ENCODE results near the gene EIF2S1.

The EIF2S1 gene

GRCh38 chr14:67373347-67373746 is 13.2 kb downstream of the EIF2S1 start:
- Histone ChIP-seq H3K4me3 (ENCODE audit: low read depth, low read length) (no peak overlapping the region), H3K4me1 (ENCODE audit: control insufficient read depth, insufficient read depth, low read length) (no peaks in the 10 kb centered on the region), H3K27me3 (ENCODE audit: control insufficient read depth, insufficient read depth, low read length) (no peaks in the 10 kb centered on the region), H3K9ac (ENCODE audit: low read length) (no peak overlapping the region), H3K36me3 (ENCODE audit: control insufficient read depth, insufficient read depth, low read length) (peaks cover 93% of the 10 kb centered on the region), H3K9me3 (ENCODE audit: control insufficient read depth, insufficient read depth, low read depth, low read length) (no peaks in the 10 kb centered on the region), H3K27ac (ENCODE audit: low read depth, low read length) (no peak overlapping the region)

GRCh38 chr14:67377916-67378315 is 17.8 kb downstream of the EIF2S1 start:
- Histone ChIP-seq H3K9me3 (ENCODE audit: control insufficient read depth, insufficient read depth, low read depth, low read length) (no peaks in the 10 kb centered on the region), H3K4me1 (ENCODE audit: control insufficient read depth, insufficient read depth, low read length) (no peaks in the 10 kb centered on the region), H3K27me3 (ENCODE audit: control insufficient read depth, insufficient read depth, low read length) (no peaks in the 10 kb centered on the region), H3K4me3 (ENCODE audit: low read depth, low read length) (no peak overlapping the region), H3K27ac (ENCODE audit: low read depth, low read length) (no peak overlapping the region), H3K36me3 (ENCODE audit: control insufficient read depth, insufficient read depth, low read length) (peaks cover 95% of the 10 kb centered on the region), H3K9ac (ENCODE audit: low read length) (no peak overlapping the region)

- Histone ChIP-seq H3K9ac (ENCODE audit: low read length) (no peak overlapping the region), H3K4me1 (ENCODE audit: control insufficient read depth, insufficient read depth, low read length) (no peaks in the 10 kb centered on the region), H3K36me3 (ENCODE audit: control insufficient read depth, insufficient read depth, low read length) (peaks cover 68% of the 10 kb centered on the region), H3K9me3 (ENCODE audit: control insufficient read depth, insufficient read depth, low read depth, low read length) (no peaks in the 10 kb centered on the region), H3K4me3 (ENCODE audit: low read depth, low read length) (no peak overlapping the region), H3K27me3 (ENCODE audit: control insufficient read depth, insufficient read depth, low read length) (no peaks in the 10 kb centered on the region), H3K27ac (ENCODE audit: low read depth, low read length) (no peak overlapping the region)
Observed at GRCh38 chr14:67385120-67385519, 25.0 kb downstream of the EIF2S1 start.

- Histone ChIP-seq H3K27me3 (ENCODE audit: control insufficient read depth, insufficient read depth, low read length) (no peaks in the 10 kb centered on the region), H3K9ac (ENCODE audit: low read length) (no peak overlapping the region), H3K36me3 (ENCODE audit: control insufficient read depth, insufficient read depth, low read length) (peaks cover 63% of the 10 kb centered on the region), H3K27ac (ENCODE audit: low read depth, low read length) (no peak overlapping the region), H3K4me3 (ENCODE audit: low read depth, low read length) (no peak overlapping the region), H3K4me1 (ENCODE audit: control insufficient read depth, insufficient read depth, low read length) (no peaks in the 10 kb centered on the region), H3K9me3 (ENCODE audit: control insufficient read depth, insufficient read depth, low read depth, low read length) (no peaks in the 10 kb centered on the region)
Observed at GRCh38 chr14:67385618-67386017, 25.5 kb downstream of the EIF2S1 start.

GRCh38 chr14:67387195-67387594 is 27.1 kb downstream of the EIF2S1 start:
- Histone ChIP-seq H3K9me3 (ENCODE audit: control insufficient read depth, insufficient read depth, low read depth, low read length) (no peaks in the 10 kb centered on the region), H3K4me3 (ENCODE audit: low read depth, low read length) (no peak overlapping the region), H3K27me3 (ENCODE audit: control insufficient read depth, insufficient read depth, low read length) (no peaks in the 10 kb centered on the region), H3K9ac (ENCODE audit: low read length) (no peak overlapping the region), H3K36me3 (ENCODE audit: control insufficient read depth, insufficient read depth, low read length) (peaks cover 47% of the 10 kb centered on the region), H3K27ac (ENCODE audit: low read depth, low read length) (no peak overlapping the region), H3K4me1 (ENCODE audit: control insufficient read depth, insufficient read depth, low read length) (no peaks in the 10 kb centered on the region)

GRCh38 chr14:67389275-67389674 is 29.1 kb downstream of the EIF2S1 start:
- no peaks in the 10 kb centered on the region for H3K9me3 ChIP-seq (ENCODE audit: control insufficient read depth, insufficient read depth, low read depth, low read length)
- peaks cover 26% of the 10 kb centered on the region for H3K36me3 ChIP-seq (ENCODE audit: control insufficient read depth, insufficient read depth, low read length)

GRCh38 chr14:67389811-67390534 is 29.8 kb downstream of the EIF2S1 start:
- no peak overlapping the region for H3K27ac ChIP-seq (ENCODE audit: low read depth, low read length)
- H3K4me3 ChIP-seq (ENCODE audit: low read depth, low read length), result no peak overlapping the region
- H3K9me3 ChIP-seq (ENCODE audit: control insufficient read depth, insufficient read depth, low read depth, low read length), result no peaks in the 10 kb centered on the region
- H3K36me3 ChIP-seq (ENCODE audit: control insufficient read depth, insufficient read depth, low read length), result peaks cover 19% of the 10 kb centered on the region
- no peaks in the 10 kb centered on the region for H3K4me1 ChIP-seq (ENCODE audit: control insufficient read depth, insufficient read depth, low read length)
- H3K27me3 ChIP-seq (ENCODE audit: control insufficient read depth, insufficient read depth, low read length), result no peaks in the 10 kb centered on the region
- H3K9ac ChIP-seq (ENCODE audit: low read length), result no peak overlapping the region

More at GRCh38 chr14:67389275-67389674, 29.1 kb downstream of the EIF2S1 start:
- Histone ChIP-seq H3K27ac (ENCODE audit: low read depth, low read length) (no peak overlapping the region), H3K4me3 (ENCODE audit: low read depth, low read length) (no peak overlapping the region), H3K9ac (ENCODE audit: low read length) (no peak overlapping the region), H3K4me1 (ENCODE audit: control insufficient read depth, insufficient read depth, low read length) (no peaks in the 10 kb centered on the region), H3K27me3 (ENCODE audit: control insufficient read depth, insufficient read depth, low read length) (no peaks in the 10 kb centered on the region)

GRCh38 chr14:67391268-67391667 is 31.1 kb downstream of the EIF2S1 start:
- H3K36me3 ChIP-seq (ENCODE audit: control insufficient read depth, insufficient read depth, low read length), result peaks cover 6% of the 10 kb centered on the region; the same call in 1 of the 2 replicates
- H3K4me1 ChIP-seq (ENCODE audit: control insufficient read depth, insufficient read depth, low read length), result peaks cover 2% of the 10 kb centered on the region; the same call in 1 of the 2 replicates
- H3K4me3 ChIP-seq (ENCODE audit: low read depth, low read length), result no peak overlapping the region
- no peaks in the 10 kb centered on the region for H3K9me3 ChIP-seq (ENCODE audit: control insufficient read depth, insufficient read depth, low read depth, low read length)
- H3K9ac ChIP-seq (ENCODE audit: low read length), result no peak overlapping the region
- no peaks in the 10 kb centered on the region for H3K27me3 ChIP-seq (ENCODE audit: control insufficient read depth, insufficient read depth, low read length)
- H3K27ac ChIP-seq (ENCODE audit: low read depth, low read length), result no peak overlapping the region

- Histone ChIP-seq H3K9ac (ENCODE audit: low read length) (no peak overlapping the region), H3K27ac (ENCODE audit: low read depth, low read length) (no peak overlapping the region), H3K36me3 (ENCODE audit: control insufficient read depth, insufficient read depth, low read length) (0 out of 2 replicates have a peak, but pooled peaks cover under 1% of the 10 kb centered on the region), H3K4me3 (ENCODE audit: low read depth, low read length) (no peak overlapping the region), H3K27me3 (ENCODE audit: control insufficient read depth, insufficient read depth, low read length) (no peaks in the 10 kb centered on the region), H3K4me1 (ENCODE audit: control insufficient read depth, insufficient read depth, low read length) (peaks cover 2% of the 10 kb centered on the region; the same call in 1 of the 2 replicates), H3K9me3 (ENCODE audit: control insufficient read depth, insufficient read depth, low read depth, low read length) (no peaks in the 10 kb centered on the region)
Observed at GRCh38 chr14:67392123-67392522, 32.0 kb downstream of the EIF2S1 start.

- H3K9ac ChIP-seq (ENCODE audit: low read length), result no peak overlapping the region
- no peaks in the 10 kb centered on the region for H3K27me3 ChIP-seq (ENCODE audit: control insufficient read depth, insufficient read depth, low read length)
- H3K36me3 ChIP-seq (ENCODE audit: control insufficient read depth, insufficient read depth, low read length), result no peaks in the 10 kb centered on the region
- no peak overlapping the region for H3K27ac ChIP-seq (ENCODE audit: low read depth, low read length)
- H3K9me3 ChIP-seq (ENCODE audit: control insufficient read depth, insufficient read depth, low read depth, low read length), result no peaks in the 10 kb centered on the region
- no peak overlapping the region for H3K4me3 ChIP-seq (ENCODE audit: low read depth, low read length)
- peaks cover 2% of the 10 kb centered on the region; the same call in 1 of the 2 replicates for H3K4me1 ChIP-seq (ENCODE audit: control insufficient read depth, insufficient read depth, low read length)
Observed at GRCh38 chr14:67392800-67393199, 32.7 kb downstream of the EIF2S1 start.

GRCh38 chr14:67393689-67394088 is 33.6 kb downstream of the EIF2S1 start:
- no peaks in the 10 kb centered on the region for H3K9me3 ChIP-seq (ENCODE audit: control insufficient read depth, insufficient read depth, low read depth, low read length)
- no peak overlapping the region for H3K27ac ChIP-seq (ENCODE audit: low read depth, low read length)
- H3K9ac ChIP-seq (ENCODE audit: low read length), result no peak overlapping the region
- H3K4me3 ChIP-seq (ENCODE audit: low read depth, low read length), result no peak overlapping the region
- no peaks in the 10 kb centered on the region for H3K36me3 ChIP-seq (ENCODE audit: control insufficient read depth, insufficient read depth, low read length)
- H3K4me1 ChIP-seq (ENCODE audit: control insufficient read depth, insufficient read depth, low read length), result peaks cover 2% of the 10 kb centered on the region; the same call in 1 of the 2 replicates
- H3K27me3 ChIP-seq (ENCODE audit: control insufficient read depth, insufficient read depth, low read length), result no peaks in the 10 kb centered on the region
